ENCODE results near the gene TMEM94. TPM values are rescaled to one million over a fixed set of nuclear protein-coding genes. Genes with fewer than 3 reads are reported as not detected.
A peak's percentile ranks its signal among the peaks of the same experiment; 100 is the strongest.

Gene TMEM94
- total and polyA plus RNA-seq, 2 of the 13 experiments (the other 11 are each of a cell fraction or from before 2014, with no cell fraction given), result 32.6 to 134 TPM

- TF ChIP-seq ZFP91 (CRISPR knock-in tag; IDR thresholded peaks at IDR 0.05; ENCODE audit: borderline replicate concordance) (peak; percentile 93; the same call in 1 of the 2 replicates), MATR3 (CRISPR knock-in tag; IDR thresholded peaks at IDR 0.05) (no peak), ZIK1 (CRISPR knock-in tag; IDR thresholded peaks at IDR 0.05; ENCODE audit: borderline replicate concordance, low read depth) (peak; percentile 68; the same call in 1 of the 2 replicates), MED8 (CRISPR knock-in tag; IDR thresholded peaks at IDR 0.05; ENCODE audit: insufficient replicate concordance) (no peak), HMG20A (CRISPR knock-in tag; IDR thresholded peaks at IDR 0.05; ENCODE audit: borderline replicate concordance) (peak; percentile 19; the same call in 1 of the 2 replicates), ZNF224 (CRISPR knock-in tag; IDR thresholded peaks at IDR 0.05) (no peak), AGO2 (optimal IDR thresholded peaks at IDR 0.05; ENCODE audit: low read depth, low read length) (peak; percentile 96), SRSF1 (optimal IDR thresholded peaks at IDR 0.05; ENCODE audit: low read depth, low read length) (peak; percentile 66), ZFP90 (CRISPR knock-in tag; IDR thresholded peaks at IDR 0.05; ENCODE audit: borderline replicate concordance) (peak; percentile 88; the same call in 1 of the 2 replicates), ATF4 (CRISPR knock-in tag; IDR thresholded peaks at IDR 0.05) (no peak), ATF3 (CRISPR knock-in tag; IDR thresholded peaks at IDR 0.05) (peak; percentile 17; the same call in 1 of the 2 replicates), U2AF1 (optimal IDR thresholded peaks at IDR 0.05; ENCODE audit: low read depth, low read length) (no peak), ZNF678 (CRISPR knock-in tag; IDR thresholded peaks at IDR 0.05) (no peak), TFDP2 (CRISPR knock-in tag; IDR thresholded peaks at IDR 0.05) (peak; percentile 85), MEIS1 (CRISPR knock-in tag; IDR thresholded peaks at IDR 0.05; ENCODE audit: borderline replicate concordance) (peak; percentile 73; the same call in 1 of the 2 replicates), MTA1 (CRISPR knock-in tag; IDR thresholded peaks at IDR 0.05; ENCODE audit: borderline replicate concordance) (peak; percentile 89), PREB (CRISPR knock-in tag; IDR thresholded peaks at IDR 0.05) (no peak), SNAPC2 (CRISPR knock-in tag; IDR thresholded peaks at IDR 0.05) (no peak), MIER3 (CRISPR knock-in tag; IDR thresholded peaks at IDR 0.05; ENCODE audit: borderline replicate concordance) (no peak), ZEB1 (IDR thresholded peaks at IDR 0.05; ENCODE audit: insufficient replicate concordance, low read depth) (peak; percentile 100)
These were observed 68.8 kb downstream of the TMEM94 start, which contains the start of gene LLGL2 (continued) for GRCh38 chr17:75524970-75525805.

All from HepG2 (cell line).